ENCODE results near the gene PASK. TPM values are rescaled to one million over a fixed set of nuclear protein-coding genes. Genes with fewer than 3 reads are reported as not detected.

Gene PASK
- total RNA-seq, 1 experiment from 2014 or later: 80.9 TPM

DNA sequence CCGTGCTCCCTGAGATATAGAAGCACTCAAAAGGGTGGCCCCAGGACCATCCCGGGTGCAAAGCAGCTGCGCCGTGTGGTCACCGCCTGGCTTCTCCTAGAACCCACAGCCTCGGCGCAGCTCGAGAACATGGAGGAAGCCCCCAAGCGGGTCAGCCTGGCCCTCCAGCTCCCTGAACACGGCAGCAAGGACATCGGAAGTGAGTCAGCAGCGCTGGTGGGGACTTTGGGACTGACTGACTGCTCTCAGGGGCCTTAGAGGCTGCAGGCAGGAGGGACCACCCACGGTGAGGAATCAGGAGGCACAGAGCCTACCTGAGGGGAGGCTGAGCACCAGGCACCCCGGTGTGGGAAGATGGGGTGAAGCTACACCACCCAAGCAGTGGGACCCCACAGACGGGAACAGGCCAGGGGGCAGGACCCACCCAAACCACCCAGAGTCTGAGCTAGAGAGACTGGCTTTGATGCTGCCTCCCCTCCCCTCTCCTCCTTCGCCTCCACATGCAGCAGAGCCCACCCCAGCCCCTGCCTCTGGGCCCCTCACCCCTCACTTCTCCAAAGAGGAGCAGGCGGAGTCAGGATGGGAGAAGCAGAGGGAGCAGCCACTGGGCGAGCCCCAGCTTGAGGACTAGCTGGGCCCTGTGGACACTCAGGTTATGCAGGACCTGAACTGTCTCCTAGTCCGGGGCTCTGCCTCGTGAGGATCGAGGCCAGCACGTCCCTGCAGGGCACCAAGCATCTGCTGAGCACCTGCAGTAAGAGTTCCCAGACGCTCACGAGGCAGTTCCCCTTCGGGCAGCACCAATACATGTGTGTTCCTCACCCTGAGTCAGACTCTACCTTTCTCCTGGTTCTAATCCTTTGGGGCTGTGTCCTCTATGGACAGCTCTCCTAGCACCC, 75.9 kb downstream of the PASK start (continued):
- TF ChIP-seq, protein P1, sequence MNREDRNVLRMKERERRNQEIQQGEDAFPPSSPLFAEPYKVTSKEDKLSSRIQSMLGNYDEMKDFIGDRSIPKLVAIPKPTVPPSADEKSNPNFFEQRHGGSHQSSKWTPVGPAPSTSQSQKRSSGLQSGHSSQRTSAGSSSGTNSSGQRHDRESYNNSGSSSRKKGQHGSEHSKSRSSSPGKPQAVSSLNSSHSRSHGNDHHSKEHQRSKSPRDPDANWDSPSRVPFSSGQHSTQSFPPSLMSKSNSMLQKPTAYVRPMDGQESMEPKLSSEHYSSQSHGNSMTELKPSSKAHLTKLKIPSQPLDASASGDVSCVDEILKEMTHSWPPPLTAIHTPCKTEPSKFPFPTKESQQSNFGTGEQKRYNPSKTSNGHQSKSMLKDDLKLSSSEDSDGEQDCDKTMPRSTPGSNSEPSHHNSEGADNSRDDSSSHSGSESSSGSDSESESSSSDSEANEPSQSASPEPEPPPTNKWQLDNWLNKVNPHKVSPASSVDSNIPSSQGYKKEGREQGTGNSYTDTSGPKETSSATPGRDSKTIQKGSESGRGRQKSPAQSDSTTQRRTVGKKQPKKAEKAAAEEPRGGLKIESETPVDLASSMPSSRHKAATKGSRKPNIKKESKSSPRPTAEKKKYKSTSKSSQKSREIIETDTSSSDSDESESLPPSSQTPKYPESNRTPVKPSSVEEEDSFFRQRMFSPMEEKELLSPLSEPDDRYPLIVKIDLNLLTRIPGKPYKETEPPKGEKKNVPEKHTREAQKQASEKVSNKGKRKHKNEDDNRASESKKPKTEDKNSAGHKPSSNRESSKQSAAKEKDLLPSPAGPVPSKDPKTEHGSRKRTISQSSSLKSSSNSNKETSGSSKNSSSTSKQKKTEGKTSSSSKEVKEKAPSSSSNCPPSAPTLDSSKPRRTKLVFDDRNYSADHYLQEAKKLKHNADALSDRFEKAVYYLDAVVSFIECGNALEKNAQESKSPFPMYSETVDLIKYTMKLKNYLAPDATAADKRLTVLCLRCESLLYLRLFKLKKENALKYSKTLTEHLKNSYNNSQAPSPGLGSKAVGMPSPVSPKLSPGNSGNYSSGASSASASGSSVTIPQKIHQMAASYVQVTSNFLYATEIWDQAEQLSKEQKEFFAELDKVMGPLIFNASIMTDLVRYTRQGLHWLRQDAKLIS (CRISPR knock-in tag; IDR thresholded peaks at IDR 0.05; ENCODE audit: borderline replicate concordance): no peak
- TF ChIP-seq NR1H2 (CRISPR knock-in tag; IDR thresholded peaks at IDR 0.05): no peak
- no peak for TF ChIP-seq PRRX2 (CRISPR knock-in tag; IDR thresholded peaks at IDR 0.05)
- no peak for TF ChIP-seq ZNF396 (CRISPR knock-in tag; IDR thresholded peaks at IDR 0.05; ENCODE audit: borderline replicate concordance)
- TF ChIP-seq, protein P2, sequence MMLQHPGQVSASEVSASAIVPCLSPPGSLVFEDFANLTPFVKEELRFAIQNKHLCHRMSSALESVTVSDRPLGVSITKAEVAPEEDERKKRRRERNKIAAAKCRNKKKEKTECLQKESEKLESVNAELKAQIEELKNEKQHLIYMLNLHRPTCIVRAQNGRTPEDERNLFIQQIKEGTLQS (CRISPR knock-in tag; conservative IDR thresholded peaks at IDR 0.05): no peak
- TF ChIP-seq, protein P3, sequence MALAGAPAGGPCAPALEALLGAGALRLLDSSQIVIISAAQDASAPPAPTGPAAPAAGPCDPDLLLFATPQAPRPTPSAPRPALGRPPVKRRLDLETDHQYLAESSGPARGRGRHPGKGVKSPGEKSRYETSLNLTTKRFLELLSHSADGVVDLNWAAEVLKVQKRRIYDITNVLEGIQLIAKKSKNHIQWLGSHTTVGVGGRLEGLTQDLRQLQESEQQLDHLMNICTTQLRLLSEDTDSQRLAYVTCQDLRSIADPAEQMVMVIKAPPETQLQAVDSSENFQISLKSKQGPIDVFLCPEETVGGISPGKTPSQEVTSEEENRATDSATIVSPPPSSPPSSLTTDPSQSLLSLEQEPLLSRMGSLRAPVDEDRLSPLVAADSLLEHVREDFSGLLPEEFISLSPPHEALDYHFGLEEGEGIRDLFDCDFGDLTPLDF (CRISPR knock-in tag; IDR thresholded peaks at IDR 0.05): no peak
- TF ChIP-seq, protein P4, sequence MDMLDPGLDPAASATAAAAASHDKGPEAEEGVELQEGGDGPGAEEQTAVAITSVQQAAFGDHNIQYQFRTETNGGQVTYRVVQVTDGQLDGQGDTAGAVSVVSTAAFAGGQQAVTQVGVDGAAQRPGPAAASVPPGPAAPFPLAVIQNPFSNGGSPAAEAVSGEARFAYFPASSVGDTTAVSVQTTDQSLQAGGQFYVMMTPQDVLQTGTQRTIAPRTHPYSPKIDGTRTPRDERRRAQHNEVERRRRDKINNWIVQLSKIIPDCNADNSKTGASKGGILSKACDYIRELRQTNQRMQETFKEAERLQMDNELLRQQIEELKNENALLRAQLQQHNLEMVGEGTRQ (CRISPR knock-in tag; IDR thresholded peaks at IDR 0.05): no peak
- TF ChIP-seq, protein P5, sequence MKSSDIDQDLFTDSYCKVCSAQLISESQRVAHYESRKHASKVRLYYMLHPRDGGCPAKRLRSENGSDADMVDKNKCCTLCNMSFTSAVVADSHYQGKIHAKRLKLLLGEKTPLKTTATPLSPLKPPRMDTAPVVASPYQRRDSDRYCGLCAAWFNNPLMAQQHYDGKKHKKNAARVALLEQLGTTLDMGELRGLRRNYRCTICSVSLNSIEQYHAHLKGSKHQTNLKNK (CRISPR knock-in tag; IDR thresholded peaks at IDR 0.05): no peak

DNA sequence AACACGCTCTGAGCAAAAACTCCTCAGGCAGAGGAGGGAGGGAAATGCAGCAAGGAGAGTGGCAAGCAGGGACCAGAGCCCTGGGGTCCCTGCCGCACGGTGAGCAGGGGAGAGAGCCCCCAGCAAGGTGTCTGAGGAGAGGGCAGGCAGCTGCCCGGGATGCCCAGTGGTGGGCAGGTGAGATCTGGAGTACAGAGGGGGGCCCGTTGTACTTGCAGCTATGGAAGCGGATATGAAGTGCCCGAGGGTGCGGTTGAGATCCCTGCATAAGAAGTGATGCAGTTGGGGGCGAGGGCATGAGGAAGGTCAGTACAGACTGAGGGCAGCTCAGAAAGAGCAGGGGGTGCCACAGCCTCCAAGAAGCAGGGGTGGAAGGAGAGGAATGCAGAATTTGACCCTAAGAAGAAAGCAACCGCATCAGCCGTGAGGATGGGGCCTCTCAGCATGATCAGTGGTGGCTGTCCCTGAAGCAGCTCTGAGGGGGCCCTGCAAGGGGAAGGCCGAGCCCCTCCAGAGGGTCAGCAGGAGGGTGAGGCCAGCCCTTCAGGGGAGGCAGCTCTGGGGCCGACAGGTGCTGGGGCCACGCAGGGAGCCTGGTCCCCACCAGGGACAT, 76.6 kb downstream of the PASK start:
- no peak for DNase-seq (ENCODE audit: low spot score)
- no peak overlapping the region for H3K4me3 Mint-ChIP-seq
- ChIA-PET CTCF (interaction anchor here (1.2 kb wide), 1 partner anchor 89 kb away, joined by 3 read pairs; no protein-coding TSS in a partner anchor), POLR2A (no interaction called here)
- no peak overlapping the region; the same call in 1 of the 2 replicates for H3K27ac Mint-ChIP-seq
- H3K36me3 Mint-ChIP-seq: no peaks in the 10 kb centered on the region
- H3K9me3 Mint-ChIP-seq: no peaks in the 10 kb centered on the region
- H3K4me1 Mint-ChIP-seq: no peaks in the 10 kb centered on the region
- H3K27me3 Mint-ChIP-seq (ENCODE audit: low read depth): no peaks in the 10 kb centered on the region
- ATAC-seq: no peak
- TF ChIP-seq NFE2L1 (CRISPR knock-in tag; IDR thresholded peaks at IDR 0.05): no peak
- TF ChIP-seq, protein P6, sequence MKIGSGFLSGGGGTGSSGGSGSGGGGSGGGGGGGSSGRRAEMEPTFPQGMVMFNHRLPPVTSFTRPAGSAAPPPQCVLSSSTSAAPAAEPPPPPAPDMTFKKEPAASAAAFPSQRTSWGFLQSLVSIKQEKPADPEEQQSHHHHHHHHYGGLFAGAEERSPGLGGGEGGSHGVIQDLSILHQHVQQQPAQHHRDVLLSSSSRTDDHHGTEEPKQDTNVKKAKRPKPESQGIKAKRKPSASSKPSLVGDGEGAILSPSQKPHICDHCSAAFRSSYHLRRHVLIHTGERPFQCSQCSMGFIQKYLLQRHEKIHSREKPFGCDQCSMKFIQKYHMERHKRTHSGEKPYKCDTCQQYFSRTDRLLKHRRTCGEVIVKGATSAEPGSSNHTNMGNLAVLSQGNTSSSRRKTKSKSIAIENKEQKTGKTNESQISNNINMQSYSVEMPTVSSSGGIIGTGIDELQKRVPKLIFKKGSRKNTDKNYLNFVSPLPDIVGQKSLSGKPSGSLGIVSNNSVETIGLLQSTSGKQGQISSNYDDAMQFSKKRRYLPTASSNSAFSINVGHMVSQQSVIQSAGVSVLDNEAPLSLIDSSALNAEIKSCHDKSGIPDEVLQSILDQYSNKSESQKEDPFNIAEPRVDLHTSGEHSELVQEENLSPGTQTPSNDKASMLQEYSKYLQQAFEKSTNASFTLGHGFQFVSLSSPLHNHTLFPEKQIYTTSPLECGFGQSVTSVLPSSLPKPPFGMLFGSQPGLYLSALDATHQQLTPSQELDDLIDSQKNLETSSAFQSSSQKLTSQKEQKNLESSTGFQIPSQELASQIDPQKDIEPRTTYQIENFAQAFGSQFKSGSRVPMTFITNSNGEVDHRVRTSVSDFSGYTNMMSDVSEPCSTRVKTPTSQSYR (CRISPR knock-in tag; IDR thresholded peaks at IDR 0.05): no peak
- TF ChIP-seq ZNF121 (CRISPR knock-in tag; IDR thresholded peaks at IDR 0.05): no peak
- TF ChIP-seq FOXK1 (CRISPR knock-in tag; IDR thresholded peaks at IDR 0.05): no peak
- no peak for TF ChIP-seq CREB1 (CRISPR knock-in tag; IDR thresholded peaks at IDR 0.05)
- no peak for TF ChIP-seq NFYB (CRISPR knock-in tag; conservative IDR thresholded peaks at IDR 0.05; ENCODE audit: low read depth)
- TF ChIP-seq, protein P7, sequence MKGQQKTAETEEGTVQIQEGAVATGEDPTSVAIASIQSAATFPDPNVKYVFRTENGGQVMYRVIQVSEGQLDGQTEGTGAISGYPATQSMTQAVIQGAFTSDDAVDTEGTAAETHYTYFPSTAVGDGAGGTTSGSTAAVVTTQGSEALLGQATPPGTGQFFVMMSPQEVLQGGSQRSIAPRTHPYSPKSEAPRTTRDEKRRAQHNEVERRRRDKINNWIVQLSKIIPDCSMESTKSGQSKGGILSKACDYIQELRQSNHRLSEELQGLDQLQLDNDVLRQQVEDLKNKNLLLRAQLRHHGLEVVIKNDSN (CRISPR knock-in tag; IDR thresholded peaks at IDR 0.05): no peak
- TF ChIP-seq ZNF138 (CRISPR knock-in tag; conservative IDR thresholded peaks at IDR 0.05): no peak
- TF ChIP-seq, protein P1 (CRISPR knock-in tag; IDR thresholded peaks at IDR 0.05; ENCODE audit: borderline replicate concordance): no peak
- no peak for TF ChIP-seq NR1H2 (CRISPR knock-in tag; IDR thresholded peaks at IDR 0.05)
- no peak for TF ChIP-seq MXD4 (CRISPR knock-in tag; IDR thresholded peaks at IDR 0.05; ENCODE audit: borderline replicate concordance)
- no peak for TF ChIP-seq GTF2I (CRISPR knock-in tag; conservative IDR thresholded peaks at IDR 0.05)
- TF ChIP-seq GRHL2 (CRISPR knock-in tag; IDR thresholded peaks at IDR 0.05; ENCODE audit: insufficient replicate concordance, severe bottlenecking): no peak
- no peak for TF ChIP-seq FOXP1 (CRISPR knock-in tag; IDR thresholded peaks at IDR 0.05; ENCODE audit: borderline replicate concordance)
